HL-60 (cell line): ENCODE results near the gene ANKRD53.

ENCODE experiments used
- CTCF ChIP-seq: IDR thresholded peaks from one replicate; pipeline ENCODE4 v1.5.1; 2011; ENCODE audit warnings: low read length, control low read depth, inconsistent platforms; ENCODE audit not compliant: insufficient read depth
- GABPA ChIP-seq: IDR thresholded peaks from 2 replicates; pipeline ENCODE4 v1.6.1; 2012; ENCODE audit warnings: low read depth
- POLR2AphosphoS5 ChIP-seq: IDR thresholded peaks from 2 replicates; pipeline ENCODE4 v1.6.1; 2012; ENCODE audit warnings: low read depth
- REST ChIP-seq: IDR thresholded peaks from 2 replicates; pipeline ENCODE4 v1.6.1; 2012; ENCODE audit warnings: low read depth; ENCODE audit not compliant: insufficient replicate concordance
- SPI1 ChIP-seq: IDR thresholded peaks from 2 replicates; pipeline ENCODE4 v1.6.1; 2012; ENCODE audit warnings: low read depth, mild to moderate bottlenecking, borderline replicate concordance

- TF ChIP-seq CTCF (no peak), GABPA (no peak), REST (no peak), POLR2AphosphoS5 (no peak), SPI1 (no peak)
Measured at GRCh38 chr2:71018625-71019024, 40.2 kb downstream of the ANKRD53 start.
